ENCODE data around the gene PRKCI.
"Not testable (repeated sequence)": the region's sequence is repeated elsewhere in the genome, so short reads cannot be mapped to it uniquely, and the experiment has no call there.

The PRKCI gene

GRCh38 chr3:170221924-170222646, at the start of gene PRKCI:
Gene PRKCI, plus strand, starts transcription at chr3:170222424. Its CDS starts 246 bp downstream, at chr3:170222670.
- DNase-seq: peak; percentile 99

- no peak for DNase-seq
Observed at GRCh38 chr3:170178651-170179050, 43.6 kb upstream of the PRKCI start.

DNA sequence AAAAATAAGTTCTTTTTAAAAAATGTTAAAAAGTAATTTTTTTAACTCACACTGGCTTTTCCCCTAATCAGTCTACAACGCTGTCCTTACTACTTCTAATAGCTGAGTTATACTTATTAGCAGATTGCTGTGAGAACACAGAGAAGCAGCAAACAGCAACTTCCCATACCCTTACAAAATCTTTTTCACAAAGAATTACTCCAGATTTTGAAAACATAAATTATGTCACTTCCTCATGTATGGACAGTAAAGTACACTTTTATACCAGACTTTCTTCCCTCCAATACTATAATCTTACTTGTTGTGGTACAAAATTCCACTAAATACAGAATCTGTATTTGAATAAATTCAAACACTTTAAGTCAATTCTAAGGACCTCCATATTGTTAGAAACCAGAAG, 42.8 kb upstream of the PRKCI start:
- no peak for DNase-seq

GRCh38 chr3:170180079-170180907, 41.9 kb upstream of the PRKCI start:
- DNase-seq: no peak

DNA sequence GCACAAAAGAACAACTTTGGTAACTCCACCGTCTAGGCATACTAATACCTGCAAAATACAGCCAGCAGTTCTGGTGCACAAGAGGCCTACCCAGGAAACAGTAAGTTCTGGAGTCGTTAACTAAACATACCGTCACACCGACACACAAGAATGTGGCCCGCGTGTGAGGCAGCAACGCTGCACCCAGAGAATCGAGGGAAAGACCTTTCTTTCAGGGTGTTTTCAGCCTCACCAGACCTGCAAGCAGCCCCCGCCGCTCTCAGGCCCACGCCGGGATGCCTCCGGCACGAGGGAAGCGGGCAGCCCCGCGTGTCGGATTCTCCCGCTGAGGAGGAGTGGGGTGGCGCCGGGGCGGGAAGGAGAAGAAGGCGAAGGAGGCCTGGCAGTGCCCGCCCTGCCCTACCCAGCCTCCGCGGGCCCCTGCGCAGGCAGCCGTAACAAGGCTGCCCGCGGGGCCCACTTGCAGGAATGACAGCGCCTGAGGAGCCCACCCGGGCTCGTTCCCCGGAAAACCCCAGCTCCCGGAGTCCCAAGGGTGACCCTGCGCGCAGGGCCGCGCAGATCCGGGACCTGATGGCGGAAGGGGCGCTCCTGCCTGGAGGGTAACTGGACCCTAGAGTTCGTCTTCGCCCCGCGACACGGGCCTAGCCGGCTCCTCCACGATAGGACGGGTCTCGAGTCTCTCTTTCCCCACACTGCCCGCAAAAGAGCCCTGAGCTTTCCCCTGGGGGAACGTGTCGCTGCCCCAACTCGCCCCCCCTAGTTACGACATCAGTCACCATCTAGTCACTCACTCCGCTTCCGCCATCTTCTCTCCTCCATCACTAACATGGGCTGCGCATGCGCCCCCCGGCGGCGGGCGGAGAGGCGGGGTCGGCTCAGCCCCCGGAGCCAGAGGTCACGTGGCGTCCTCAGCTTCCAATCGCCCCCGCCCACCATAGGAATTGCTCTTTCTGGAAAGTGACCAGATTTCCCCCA, 41.0 kb upstream of the PRKCI start, which contains the start of gene PHC3:
Gene PHC3 (minus strand): TSS at position 826 of the 978 bp plus-strand sequence. CDS start 18 bp downstream, at position 808.
- peak; percentile 94 for DNase-seq

GRCh38 chr3:170189398-170190256, 32.6 kb upstream of the PRKCI start:
- no peak for DNase-seq

- DNase-seq: not testable (repeated sequence)
Observed at GRCh38 chr3:170195759-170196158, 26.5 kb upstream of the PRKCI start.

DNA sequence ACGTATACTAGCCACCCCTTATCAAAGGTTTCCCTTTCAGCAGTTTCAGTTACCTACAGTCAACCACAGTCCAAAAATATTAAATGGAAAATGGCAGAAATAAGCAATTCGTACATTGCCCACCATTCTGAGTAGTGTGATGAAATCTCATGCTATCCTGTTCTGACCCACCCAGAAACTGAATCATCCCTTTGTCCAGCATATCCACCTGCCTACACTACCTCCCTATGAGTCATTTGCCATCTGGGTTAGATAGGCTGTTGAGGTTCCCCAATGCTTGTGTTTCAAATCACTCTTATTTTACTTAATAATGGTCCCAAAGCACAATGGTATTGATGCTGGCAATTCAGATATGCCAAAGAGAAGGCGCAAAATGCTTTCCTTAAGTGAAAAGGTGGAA, 25.4 kb upstream of the PRKCI start:
- no peak for DNase-seq

GRCh38 chr3:170200987-170201386, 21.2 kb upstream of the PRKCI start:
- DNase-seq: no peak

- DNase-seq: no peak
Observed at GRCh38 chr3:170201527-170201926, 20.7 kb upstream of the PRKCI start.

GRCh38 chr3:170203457-170203856, 18.8 kb upstream of the PRKCI start:
- no peak for DNase-seq

- peak; percentile 37 for DNase-seq
Observed at GRCh38 chr3:170204023-170204472, 18.2 kb upstream of the PRKCI start.

GRCh38 chr3:170204509-170204908, 17.7 kb upstream of the PRKCI start:
- DNase-seq: no peak

GRCh38 chr3:170205302-170205701, 16.9 kb upstream of the PRKCI start:
- no peak for DNase-seq

- DNase-seq: not testable (repeated sequence)
Observed at GRCh38 chr3:170206164-170206762, 16.0 kb upstream of the PRKCI start.

- DNase-seq: no peak
Observed at GRCh38 chr3:170207717-170208116, 14.5 kb upstream of the PRKCI start.

GRCh38 chr3:170211668-170212067, 10.6 kb upstream of the PRKCI start:
- DNase-seq: no peak

DNA sequence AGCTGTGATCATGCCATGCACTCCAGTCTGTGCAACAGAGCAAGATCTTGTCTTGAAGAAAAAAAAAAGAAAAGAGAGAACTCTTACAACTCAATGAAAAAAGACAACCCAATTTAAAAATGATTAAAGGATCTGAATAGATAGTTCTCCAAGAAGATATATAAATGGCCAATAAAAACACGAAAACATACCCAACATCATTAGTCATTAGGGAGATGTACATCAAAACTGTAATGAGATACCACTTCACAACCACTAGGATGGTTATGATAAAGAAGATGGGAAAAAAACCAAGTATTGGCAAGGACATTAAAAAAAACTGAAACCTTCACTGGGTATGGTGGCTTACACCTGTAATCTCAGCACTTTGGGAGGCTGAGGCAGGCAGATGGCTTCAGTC, 2.4 kb upstream of the PRKCI start:
- DNase-seq: no peak

GRCh38 chr3:170220871-170221270, 1.4 kb upstream of the PRKCI start:
- no peak for DNase-seq

DNA sequence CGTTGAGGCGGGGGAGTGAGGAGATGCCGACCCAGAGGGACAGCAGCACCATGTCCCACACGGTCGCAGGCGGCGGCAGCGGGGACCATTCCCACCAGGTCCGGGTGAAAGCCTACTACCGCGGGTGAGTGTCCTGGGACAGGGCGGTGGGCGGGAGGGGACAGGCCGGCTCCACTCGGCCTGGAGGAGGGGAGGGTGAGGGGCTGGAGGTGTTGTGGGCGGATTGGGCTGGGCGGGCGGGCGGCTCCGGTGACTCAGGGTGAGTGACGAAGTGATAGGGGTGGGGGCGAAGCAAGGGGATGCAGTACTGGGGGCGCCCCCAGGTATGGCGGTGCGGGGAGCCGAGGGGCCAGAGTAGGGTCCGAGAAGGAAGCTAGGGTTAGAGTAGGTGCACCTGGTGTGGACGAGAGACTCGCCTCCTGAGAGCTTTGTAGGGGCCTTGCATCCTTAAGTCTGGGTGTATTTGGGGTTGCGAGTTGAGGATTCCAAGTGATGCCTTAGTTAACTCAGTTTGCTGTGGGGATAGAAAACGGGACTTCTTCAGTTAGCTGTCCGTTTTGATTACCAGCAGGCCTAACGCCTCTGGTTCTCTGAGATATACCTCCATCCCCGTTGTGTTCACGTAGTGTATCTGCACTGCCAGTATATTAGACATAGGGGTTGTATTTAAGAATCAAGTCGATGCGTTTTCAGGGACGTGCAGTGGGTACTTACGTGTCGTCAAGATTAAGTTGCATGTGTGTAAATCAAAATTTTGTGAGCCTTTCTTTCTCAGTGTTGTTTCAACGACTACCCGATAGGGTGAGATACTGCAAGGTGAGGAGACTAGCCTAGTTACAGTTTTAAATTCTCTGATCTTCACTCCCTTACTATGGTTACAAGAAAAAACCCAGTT, 670 bp downstream of the PRKCI start:
- DNase-seq: no peak

Data from COR-L47 (cell line).